Erythroblast (primary cell): ENCODE results near the gene HRH4.

Experiments
- GATA1 ChIP-seq: IDR thresholded peaks from 2 replicates; pipeline ENCODE4 v1.6.1; 2011; ENCODE audit warnings: low read depth, mild to moderate bottlenecking, control low read depth, low read length, moderate library complexity
- POLR2A ChIP-seq: IDR thresholded peaks from 2 replicates; pipeline ENCODE4 v1.6.1; 2011; ENCODE audit warnings: mild to moderate bottlenecking, low read length

- TF ChIP-seq POLR2A: no peak
- TF ChIP-seq GATA1: no peak
Observed at GRCh38 chr18:24429188-24429587, 31.2 kb upstream of the HRH4 start.
